Ovary (tissue), 9 donors: Measurements from ENCODE around the gene CDK15. TPM values are rescaled to one million over a fixed set of nuclear protein-coding genes. Genes with fewer than 3 reads are reported as not detected.

Source experiments
- DNase-seq, 5 donors: peaks; one replicate each; pipeline ENCODE4 v3.0.0-alpha.2; 2019 to 2020
- H3K27ac ChIP-seq, 2 donors: fragments of 200-600 bp; one replicate each; pipeline versions ENCODE4 v1.5.1 to v1.8.0; 2019 to 2022
- H3K27me3 ChIP-seq: fragments of 200-600 bp; one replicate; pipeline ENCODE4 v1.8.0; 2022
- H3K36me3 ChIP-seq: fragments of 200-600 bp; sonication (generic); one replicate; pipeline ENCODE4 v1.5.1; 2019
- H3K4me1 ChIP-seq: one replicate; pipeline ENCODE4 v1.8.1; 2013; ENCODE audit warnings: mild to moderate bottlenecking, moderate library complexity; ENCODE audit not compliant: insufficient read depth
- H3K4me3 ChIP-seq: fragments of 200-600 bp; sonication (generic); one replicate; pipeline ENCODE4 v1.5.1; 2017
- H3K9me3 ChIP-seq, 2 donors: fragments of 200-600 bp in 1 of 2; sonication (generic) in 1 of 2; one replicate each; pipeline versions ENCODE4 v1.5.1 to v1.8.1; 2013 to 2019; ENCODE audit warnings: mild to moderate bottlenecking in 1 of 2, moderate library complexity in 1 of 2
- EP300 ChIP-seq: sonication (generic); formaldehyde crosslinking; IDR thresholded peaks from one replicate; pipeline ENCODE4 v1.6.1; 2017; ENCODE audit warnings: antibody characterized with exemption
- POLR2A ChIP-seq: fragments of 450-650 bp; IDR thresholded peaks from one replicate; pipeline ENCODE4 v1.6.1; 2017; ENCODE audit warnings: antibody characterized with exemption, mild to moderate bottlenecking, moderate library complexity
- WGBS, 3 donors: extraction: QIAGEN DNeasy Blood & Tissue Kit in 1 of 3; methylation state at CpG; one replicate each; pipeline versions ENCODE4 v1.1.5 to v1.1.7; 2013 to 2017; 5-methylcytosine and 5-hydroxymethylcytosine counted together
- intact Hi-C, 4 donors: fragments of 100-400 bp; cut with DNase I; formaldehyde crosslinking; loops; one replicate each; pipeline versions ENCODE4 v1.11.0 to v1.15.1; 2022 to 2023
- polyA plus RNA-seq, 2 donors: library from polyadenylated mRNA; stranded (reverse); fragments of 200-250 nt in 1 of 2; fragments of 350-450 nt in 1 of 2; fragmentation: Illumina TruSeq in 1 of 2; extraction: RNeasy Lipid Tissue Mini Kit (QIAGEN cat#74804) in 1 of 2; gene quantifications; one replicate each; pipeline ENCODE4 v1.2.3, GENCODE V29; 2013 to 2014
- total RNA-seq, 7 donors: library from RNA; depleted of rRNA in 2 of 7; stranded (reverse); fragments of >200 nt in 2 of 7; fragmentation: NEBNext Ultra II Directional in 3 of 7; extraction: Animal tissue kit (Norgen Biotek cat#: 25700) in 3 of 7; gene quantifications; one replicate each; pipeline versions ENCODE4 v1.1.0 to v1.2.4, GENCODE V29; 2016 to 2023
- TF ChIP-seq, protein P1 (sequence below), 3 donors: fragments of 450-650 bp in 2 of 3; fragments of 200-600 bp in 1 of 3; IDR thresholded peaks; one replicate each; pipeline versions ENCODE4 v1.5.1 to v1.8.0; 2016 to 2022; ENCODE audit warnings: antibody characterized with exemption in 3 of 3, mild to moderate bottlenecking in 1 of 3
- donor health status: DM: no; HTN: no; CAD: no; lungs with moderate emphysema.
- donor health status: DM: no; HTN: no; CAD: no.
- donor health status: Bipolar disorder and iron deficiency.
- donor health status: DM: yes; HTN: yes; CAD: no.
- donor health status: DM: no; HTN: no; CAD: no.
- donor health status: DM: yes; HTN: yes; CAD: no.

Gene CDK15
- total and polyA plus RNA-seq, 9 donors = 3.7 to 14.9 (median 5.3) TPM

DNA sequence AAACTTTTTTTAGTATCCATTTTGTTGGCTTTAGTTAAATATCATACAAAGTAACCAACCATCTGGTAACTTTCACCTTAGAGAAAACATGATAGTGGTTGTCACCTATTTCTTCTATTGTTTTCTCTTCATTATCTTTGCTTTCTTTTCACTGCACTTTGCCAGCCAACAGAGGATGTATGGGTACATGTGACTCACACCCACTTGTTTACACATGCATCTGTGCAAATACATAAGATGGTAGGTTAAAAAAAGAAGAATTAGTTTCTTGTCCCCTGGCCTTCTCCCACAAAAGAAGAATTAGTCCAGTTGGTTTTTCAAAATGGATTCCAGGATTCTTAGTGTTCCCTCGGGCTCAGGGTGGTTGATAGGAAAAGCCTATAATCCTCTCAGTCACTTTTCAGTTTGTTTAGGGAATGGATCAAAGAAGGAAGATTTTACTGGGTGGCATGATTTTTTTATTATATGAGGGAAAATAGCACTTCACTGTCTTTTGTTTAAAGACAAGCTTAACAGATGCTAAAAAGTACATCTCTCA, 46.6 kb downstream of the CDK15 start:
- H3K27me3 ChIP-seq = no peaks in the 10 kb centered on the region
- WGBS, 3 donors = 20 to 47% (median 37%) methylated on average over 1 of the region's 1 CpG
- TF ChIP-seq POLR2A (no peak), EP300 (no peak)
- TF ChIP-seq, protein P1, sequence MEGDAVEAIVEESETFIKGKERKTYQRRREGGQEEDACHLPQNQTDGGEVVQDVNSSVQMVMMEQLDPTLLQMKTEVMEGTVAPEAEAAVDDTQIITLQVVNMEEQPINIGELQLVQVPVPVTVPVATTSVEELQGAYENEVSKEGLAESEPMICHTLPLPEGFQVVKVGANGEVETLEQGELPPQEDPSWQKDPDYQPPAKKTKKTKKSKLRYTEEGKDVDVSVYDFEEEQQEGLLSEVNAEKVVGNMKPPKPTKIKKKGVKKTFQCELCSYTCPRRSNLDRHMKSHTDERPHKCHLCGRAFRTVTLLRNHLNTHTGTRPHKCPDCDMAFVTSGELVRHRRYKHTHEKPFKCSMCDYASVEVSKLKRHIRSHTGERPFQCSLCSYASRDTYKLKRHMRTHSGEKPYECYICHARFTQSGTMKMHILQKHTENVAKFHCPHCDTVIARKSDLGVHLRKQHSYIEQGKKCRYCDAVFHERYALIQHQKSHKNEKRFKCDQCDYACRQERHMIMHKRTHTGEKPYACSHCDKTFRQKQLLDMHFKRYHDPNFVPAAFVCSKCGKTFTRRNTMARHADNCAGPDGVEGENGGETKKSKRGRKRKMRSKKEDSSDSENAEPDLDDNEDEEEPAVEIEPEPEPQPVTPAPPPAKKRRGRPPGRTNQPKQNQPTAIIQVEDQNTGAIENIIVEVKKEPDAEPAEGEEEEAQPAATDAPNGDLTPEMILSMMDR (IDR thresholded peaks at IDR 0.05) = no peak
- H3K36me3 ChIP-seq = no peaks in the 10 kb centered on the region
- H3K4me3 ChIP-seq = no peak overlapping the region
- peak overlapping the region in 1 of 2 donors; percentile 42 for H3K27ac ChIP-seq
- no peaks in the 10 kb centered on the region for H3K9me3 ChIP-seq
- intact Hi-C loops = loop anchor here in 3 of 4 donors (5.0 to 10.0 kb wide), 4 partner anchors 41 to 322 kb away; partner anchors contain the start of genes CDK15 (in 1 of the 3) and FZD7 (in 1 of the 3)
- no peak for DNase-seq
- H3K4me1 ChIP-seq = peaks cover 1% of the 10 kb centered on the region

GRCh38 chr2:201854221-201854801, 48.0 kb downstream of the CDK15 start:
- Histone ChIP-seq H3K36me3 (no peaks in the 10 kb centered on the region), H3K27ac (no peak overlapping the region), H3K9me3 (no peaks in the 10 kb centered on the region), H3K4me3 (no peak overlapping the region), H3K27me3 (no peaks in the 10 kb centered on the region), H3K4me1 (peaks cover 5% of the 10 kb centered on the region)
- DNase-seq = no peak
- intact Hi-C loops = loop anchor here in 3 of 4 donors (5.0 to 10.0 kb wide), 4 partner anchors 42 to 320 kb away; partner anchors contain the start of genes CDK15 (in 1 of the 3) and FZD7 (in 1 of the 3)
- 47 to 72% (median 70%) methylated on average over 4 of the region's 4 CpGs for WGBS, 3 donors
- TF ChIP-seq, protein P1 (IDR thresholded peaks at IDR 0.05) = no peak
- TF ChIP-seq EP300 = no peak
- no peak for TF ChIP-seq POLR2A

- Histone ChIP-seq H3K4me1 (peaks cover 5% of the 10 kb centered on the region), H3K36me3 (no peaks in the 10 kb centered on the region), H3K4me3 (no peak overlapping the region), H3K27me3 (no peaks in the 10 kb centered on the region), H3K27ac (no peak overlapping the region), H3K9me3 (no peaks in the 10 kb centered on the region)
- intact Hi-C loops = loop anchor here (5.0 to 10.0 kb wide), 5 partner anchors 43 to 320 kb away; partner anchors contain the start of genes CDK15 (in 1 of the 4) and FZD7 (in 1 of the 4)
- WGBS, 3 donors = 95 to 97% (median 96%) methylated on average over 4 of the region's 4 CpGs
- no peak for DNase-seq
- TF ChIP-seq EP300 (no peak), POLR2A (no peak)
- TF ChIP-seq, protein P1 (IDR thresholded peaks at IDR 0.05) = no peak
These were observed 48.5 kb downstream of the CDK15 start for GRCh38 chr2:201854841-201855240.

- Histone ChIP-seq H3K4me1 (peaks cover 5% of the 10 kb centered on the region), H3K27ac (no peak overlapping the region), H3K36me3 (no peaks in the 10 kb centered on the region), H3K9me3 (no peaks in the 10 kb centered on the region), H3K27me3 (no peaks in the 10 kb centered on the region), H3K4me3 (no peak overlapping the region)
- no peak for DNase-seq
- intact Hi-C loops = loop anchor here in 3 of 4 donors (5.0 to 10.0 kb wide), 4 partner anchors 51 to 319 kb away; partner anchors contain the start of genes CDK15 (in 1 of the 3) and FZD7 (in 1 of the 3)
- 85 to 88% (median 87%) methylated on average over 3 of the region's 3 CpGs for WGBS, 3 donors
- TF ChIP-seq, protein P1 (IDR thresholded peaks at IDR 0.05) = no peak
- TF ChIP-seq POLR2A (no peak), EP300 (no peak)
These were observed 49.0 kb downstream of the CDK15 start for GRCh38 chr2:201855356-201855755.
